ENCODE measurements around the gene KATNB1. TPM values are rescaled to one million over a fixed set of nuclear protein-coding genes. Genes with fewer than 3 reads are reported as not detected.

The KATNB1 gene
- total RNA-seq, 1 experiment from 2014 or later: 37.7 TPM

GRCh38 chr16:57725554-57725953 lies 10.0 kb upstream of the KATNB1 start:
- no peaks in the 10 kb centered on the region for H3K9me3 ChIP-seq (ENCODE audit: low read length)
- no TSS peak for BruUV-seq (replicated peaks)
- no peaks in the 10 kb centered on the region for H3F3A ChIP-seq (ENCODE audit: low read length, unreplicated experiment)
- H3K9me2 ChIP-seq (replicated peaks; ENCODE audit: low read length): no peaks in the 10 kb centered on the region
- no peak overlapping the region for H3K27ac ChIP-seq (ENCODE audit: low read length)
- H2AFZ ChIP-seq (ENCODE audit: low read length): no peak overlapping the region
- no peak for TF ChIP-seq EZH2phosphoT487 (IDR thresholded peaks at IDR 0.05; ENCODE audit: borderline replicate concordance, low read length)
- no peak for TF ChIP-seq CTCF (conservative IDR thresholded peaks at IDR 0.05; ENCODE audit: low read depth, low read length)
- no peak for TF ChIP-seq EZH2 (IDR thresholded peaks at IDR 0.05; ENCODE audit: low read length, unreplicated experiment)
- H3K36me3 ChIP-seq (ENCODE audit: low read depth, low read length): no peaks in the 10 kb centered on the region
- DNase-seq (peak; percentile 2), ATAC-seq (no peak)
- ChIA-PET POLR2A (ENCODE audit: unreplicated experiment) (no interaction called here), CTCF (no interaction called here)
- no peak overlapping the region for H3K4me3 ChIP-seq (ENCODE audit: low read length)
- no peaks in the 10 kb centered on the region for H3K79me2 ChIP-seq (ENCODE audit: low read length)
- intact Hi-C loops (cut with micrococcal nuclease): no loop called here
- no peaks in the 10 kb centered on the region for H4K20me1 ChIP-seq (ENCODE audit: low read length)
- H3K4me2 ChIP-seq (ENCODE audit: low read length): no peak overlapping the region
- H3K9ac ChIP-seq (ENCODE audit: low read length): no peak overlapping the region
- H3K27me3 ChIP-seq (ENCODE audit: low read length): no peaks in the 10 kb centered on the region
- no peaks in the 10 kb centered on the region for H3K4me1 ChIP-seq (ENCODE audit: insufficient read depth, low read length)

GRCh38 chr16:57725976-57726375 lies 9.6 kb upstream of the KATNB1 start:
- Histone ChIP-seq H3F3A (ENCODE audit: low read length, unreplicated experiment) (no peaks in the 10 kb centered on the region), H3K27ac (ENCODE audit: low read length) (no peak overlapping the region), H3K9me2 (replicated peaks; ENCODE audit: low read length) (no peaks in the 10 kb centered on the region), H3K27me3 (ENCODE audit: low read length) (no peaks in the 10 kb centered on the region), H3K36me3 (ENCODE audit: low read depth, low read length) (no peaks in the 10 kb centered on the region), H3K4me1 (ENCODE audit: insufficient read depth, low read length) (no peaks in the 10 kb centered on the region), H3K4me3 (ENCODE audit: low read length) (no peak overlapping the region), H3K4me2 (ENCODE audit: low read length) (no peak overlapping the region), H4K20me1 (ENCODE audit: low read length) (no peaks in the 10 kb centered on the region), H3K9ac (ENCODE audit: low read length) (no peak overlapping the region), H3K9me3 (ENCODE audit: low read length) (no peaks in the 10 kb centered on the region), H2AFZ (ENCODE audit: low read length) (no peak overlapping the region), H3K79me2 (ENCODE audit: low read length) (no peaks in the 10 kb centered on the region)
- BruUV-seq (replicated peaks): no TSS peak
- DNase-seq (no peak), ATAC-seq (no peak)
- intact Hi-C loops (cut with micrococcal nuclease): no loop called here
- ChIA-PET POLR2A (ENCODE audit: unreplicated experiment) (no interaction called here), CTCF (interaction anchor here (0.6 kb wide), 1 partner anchor 126 kb away, joined by 3 read pairs; no protein-coding TSS in a partner anchor)
- TF ChIP-seq EZH2 (IDR thresholded peaks at IDR 0.05; ENCODE audit: low read length, unreplicated experiment) (no peak), CTCF (conservative IDR thresholded peaks at IDR 0.05; ENCODE audit: low read depth, low read length) (no peak), EZH2phosphoT487 (IDR thresholded peaks at IDR 0.05; ENCODE audit: borderline replicate concordance, low read length) (no peak)

- CTCF ChIA-PET: interaction anchor here (0.6 kb wide), 1 partner anchor 127 kb away, joined by 3 read pairs; no protein-coding TSS in a partner anchor
- H4K20me1 ChIP-seq (ENCODE audit: low read length): no peaks in the 10 kb centered on the region
These were observed 9.1 kb upstream of the KATNB1 start for GRCh38 chr16:57726433-57726947.

More at GRCh38 chr16:57726433-57726947, 9.1 kb upstream of the KATNB1 start:
- Histone ChIP-seq H3K9me3 (ENCODE audit: low read length) (no peaks in the 10 kb centered on the region), H3K27ac (ENCODE audit: low read length) (no peak overlapping the region), H3K4me1 (ENCODE audit: insufficient read depth, low read length) (no peaks in the 10 kb centered on the region), H2AFZ (ENCODE audit: low read length) (no peak overlapping the region), H3F3A (ENCODE audit: low read length, unreplicated experiment) (no peaks in the 10 kb centered on the region), H3K9ac (ENCODE audit: low read length) (no peak overlapping the region), H3K9me2 (replicated peaks; ENCODE audit: low read length) (no peaks in the 10 kb centered on the region), H3K4me3 (ENCODE audit: low read length) (no peak overlapping the region), H3K4me2 (ENCODE audit: low read length) (no peak overlapping the region), H3K36me3 (ENCODE audit: low read depth, low read length) (no peaks in the 10 kb centered on the region), H3K27me3 (ENCODE audit: low read length) (no peaks in the 10 kb centered on the region), H3K79me2 (ENCODE audit: low read length) (no peaks in the 10 kb centered on the region)
- no peak for ATAC-seq
- TF ChIP-seq EZH2phosphoT487 (IDR thresholded peaks at IDR 0.05; ENCODE audit: borderline replicate concordance, low read length) (no peak), EZH2 (IDR thresholded peaks at IDR 0.05; ENCODE audit: low read length, unreplicated experiment) (no peak), CTCF (conservative IDR thresholded peaks at IDR 0.05; ENCODE audit: low read depth, low read length) (no peak)
- POLR2A ChIA-PET (ENCODE audit: unreplicated experiment): no interaction called here
- no TSS peak for BruUV-seq (replicated peaks)
- DNase-seq: no peak
- intact Hi-C loops (cut with micrococcal nuclease): no loop called here
